Chondrocyte (in vitro differentiated cells): ENCODE measurements around the gene DNAJC5G. TPM values are rescaled to one million over a fixed set of nuclear protein-coding genes. Genes with fewer than 3 reads are reported as not detected.

Source experiments
- DNase-seq: peaks from one replicate; pipeline ENCODE4 v3.0.0; 2021; ENCODE audit warnings: mixed read lengths, low spot score
- H3K27ac Mint-ChIP-seq: one replicate; pipeline ENCODE4 v1.8.0; 2021; ENCODE audit warnings: mild to moderate bottlenecking, moderate library complexity, mixed read lengths; ENCODE audit not compliant: unreplicated experiment
- H3K27me3 Mint-ChIP-seq: 2 replicates; pipeline ENCODE4 v1.8.0; 2021; ENCODE audit warnings: low read depth, mixed read lengths
- H3K36me3 Mint-ChIP-seq: 2 replicates; pipeline ENCODE4 v1.8.0; 2021; ENCODE audit warnings: low read depth, mixed read lengths
- H3K4me1 Mint-ChIP-seq: 2 replicates; pipeline ENCODE4 v1.8.0; 2021; ENCODE audit warnings: low read depth, mild to moderate bottlenecking, mixed read lengths
- H3K4me3 Mint-ChIP-seq: one replicate; pipeline ENCODE4 v1.8.0; 2021; ENCODE audit warnings: mild to moderate bottlenecking, moderate library complexity, mixed read lengths; ENCODE audit not compliant: unreplicated experiment
- H3K9me3 Mint-ChIP-seq: 2 replicates; pipeline ENCODE4 v1.8.0; 2021; ENCODE audit warnings: low read depth, mixed read lengths
- total RNA-seq: library from RNA; stranded (reverse); gene quantifications from 3 replicates; pipeline ENCODE4 v1.2.1, GENCODE V29; 2021
- TF ChIP-seq, protein P1 (sequence below): fragments of 200-600 bp; sonication (generic); IDR thresholded peaks from 2 replicates; pipeline ENCODE4 v1.5.0; 2021; ENCODE audit warnings: antibody characterized with exemption, mild to moderate bottlenecking, moderate library complexity

The DNAJC5G gene
- total RNA-seq, 1 donor from 2014 or later, result not detected

DNA sequence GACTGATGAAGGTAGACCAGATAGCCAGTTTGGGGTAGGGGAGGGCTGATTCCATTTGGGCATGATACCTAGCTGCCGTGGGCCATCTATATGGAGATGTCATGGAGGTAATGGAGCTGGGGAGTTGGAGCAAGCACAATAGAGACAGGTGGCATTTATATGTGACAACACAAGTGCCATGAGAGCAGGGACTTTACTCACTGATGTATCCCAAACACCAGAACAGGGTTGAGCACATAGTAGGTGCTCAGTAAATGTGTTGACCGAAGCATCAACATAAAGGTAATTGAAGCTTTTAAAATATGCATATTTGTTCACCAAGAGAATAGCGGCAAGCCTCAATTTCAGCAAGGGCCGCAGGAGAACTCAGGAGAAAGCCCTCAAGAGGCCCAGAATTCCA lies 27.3 kb upstream of the DNAJC5G start:
- H3K27me3 Mint-ChIP-seq, result no peaks in the 10 kb centered on the region
- TF ChIP-seq, protein P1, sequence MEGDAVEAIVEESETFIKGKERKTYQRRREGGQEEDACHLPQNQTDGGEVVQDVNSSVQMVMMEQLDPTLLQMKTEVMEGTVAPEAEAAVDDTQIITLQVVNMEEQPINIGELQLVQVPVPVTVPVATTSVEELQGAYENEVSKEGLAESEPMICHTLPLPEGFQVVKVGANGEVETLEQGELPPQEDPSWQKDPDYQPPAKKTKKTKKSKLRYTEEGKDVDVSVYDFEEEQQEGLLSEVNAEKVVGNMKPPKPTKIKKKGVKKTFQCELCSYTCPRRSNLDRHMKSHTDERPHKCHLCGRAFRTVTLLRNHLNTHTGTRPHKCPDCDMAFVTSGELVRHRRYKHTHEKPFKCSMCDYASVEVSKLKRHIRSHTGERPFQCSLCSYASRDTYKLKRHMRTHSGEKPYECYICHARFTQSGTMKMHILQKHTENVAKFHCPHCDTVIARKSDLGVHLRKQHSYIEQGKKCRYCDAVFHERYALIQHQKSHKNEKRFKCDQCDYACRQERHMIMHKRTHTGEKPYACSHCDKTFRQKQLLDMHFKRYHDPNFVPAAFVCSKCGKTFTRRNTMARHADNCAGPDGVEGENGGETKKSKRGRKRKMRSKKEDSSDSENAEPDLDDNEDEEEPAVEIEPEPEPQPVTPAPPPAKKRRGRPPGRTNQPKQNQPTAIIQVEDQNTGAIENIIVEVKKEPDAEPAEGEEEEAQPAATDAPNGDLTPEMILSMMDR, result no peak
- DNase-seq, result no peak

DNA sequence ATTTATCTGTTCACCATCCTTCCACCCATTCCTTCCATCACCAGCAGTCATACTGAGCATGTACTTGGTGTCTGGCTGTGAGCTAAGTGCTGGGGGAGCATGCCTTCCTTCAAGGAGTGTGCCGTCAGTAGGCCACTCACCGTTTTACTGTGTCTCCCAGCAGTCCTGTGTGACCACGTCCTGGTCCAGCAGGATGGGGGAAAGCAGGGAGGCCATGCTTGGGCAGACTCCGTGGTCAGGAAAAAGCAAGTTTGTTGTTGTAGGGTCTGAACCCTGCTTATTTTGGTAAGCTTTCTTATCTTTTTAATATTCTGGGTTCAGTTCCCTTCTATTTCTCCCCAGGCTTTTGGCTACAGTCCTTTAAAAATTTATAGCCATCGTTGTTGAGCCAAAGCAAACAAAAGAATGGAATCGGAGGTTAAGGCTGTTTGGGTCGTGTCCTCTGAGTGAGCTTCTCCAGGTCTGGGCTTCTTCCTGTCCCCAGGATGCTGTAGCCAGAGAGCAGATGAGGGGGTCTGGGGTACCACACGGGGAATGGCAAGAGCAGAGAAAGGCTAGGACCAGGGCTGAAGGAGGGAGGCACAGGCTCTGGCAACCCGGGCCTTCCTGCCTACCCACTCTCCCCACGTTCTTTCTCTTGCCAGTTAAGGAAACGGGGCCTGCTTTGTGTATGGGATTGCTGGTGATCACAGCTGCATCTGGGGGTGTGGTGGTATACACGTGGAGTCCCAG lies 25.9 kb upstream of the DNAJC5G start:
- Mint-ChIP-seq H3K27ac (peak overlapping the region; percentile 37), H3K36me3 (peaks cover 1% of the 10 kb centered on the region), H3K27me3 (no peaks in the 10 kb centered on the region), H3K4me3 (no peak overlapping the region), H3K4me1 (peaks cover 17% of the 10 kb centered on the region), H3K9me3 (no peaks in the 10 kb centered on the region)
- no peak for DNase-seq
- TF ChIP-seq, protein P1, result no peak

More for the DNA sequence above, 27.3 kb upstream of the DNAJC5G start:
- Mint-ChIP-seq H3K36me3 (peaks cover 14% of the 10 kb centered on the region), H3K9me3 (no peaks in the 10 kb centered on the region), H3K4me1 (peaks cover 17% of the 10 kb centered on the region), H3K4me3 (no peak overlapping the region), H3K27ac (no peak overlapping the region)

DNA sequence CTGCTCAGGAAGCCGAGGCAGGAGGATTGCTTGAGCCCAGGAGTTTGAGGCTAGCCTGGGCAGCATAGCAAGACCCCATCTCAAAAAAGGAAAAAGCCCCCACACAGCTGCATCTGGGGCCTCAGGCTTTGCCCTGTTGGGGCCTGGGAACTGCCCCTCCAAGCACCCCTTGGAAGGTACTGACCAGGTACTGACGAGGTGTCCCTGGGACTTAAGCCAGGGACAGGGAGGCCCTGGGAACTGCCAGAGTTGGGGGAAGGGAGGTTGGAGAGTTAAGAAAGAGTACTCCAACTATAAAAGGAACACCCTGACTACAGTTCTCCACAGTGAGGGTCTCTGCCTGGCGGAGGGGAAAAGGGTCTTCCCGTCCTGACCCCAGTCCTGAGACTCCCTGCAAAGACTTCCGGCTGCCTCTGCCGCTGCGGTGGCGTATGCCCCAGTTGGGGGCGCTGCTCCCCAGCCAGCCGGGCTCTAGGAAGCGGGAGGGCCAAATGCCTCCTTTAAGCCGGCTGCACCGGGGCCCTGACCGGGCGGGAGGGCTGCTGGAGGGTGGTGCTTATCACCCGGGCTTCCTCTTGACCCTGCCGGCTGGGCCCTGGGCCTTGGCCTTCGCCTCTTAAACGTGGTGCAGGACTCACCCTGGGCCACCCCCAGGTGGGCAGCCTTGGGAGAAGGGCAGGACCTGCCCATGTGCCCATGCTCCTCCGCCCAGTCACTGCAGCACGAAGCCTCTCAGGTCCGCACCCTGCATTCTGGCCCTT lies 25.2 kb upstream of the DNAJC5G start:
- Mint-ChIP-seq H3K27me3 (no peaks in the 10 kb centered on the region), H3K9me3 (no peaks in the 10 kb centered on the region), H3K27ac (no peak overlapping the region), H3K36me3 (no peaks in the 10 kb centered on the region), H3K4me1 (peaks cover 25% of the 10 kb centered on the region), H3K4me3 (no peak overlapping the region)
- peak; percentile 91 for DNase-seq
- TF ChIP-seq, protein P1, result peak; percentile 79

DNA sequence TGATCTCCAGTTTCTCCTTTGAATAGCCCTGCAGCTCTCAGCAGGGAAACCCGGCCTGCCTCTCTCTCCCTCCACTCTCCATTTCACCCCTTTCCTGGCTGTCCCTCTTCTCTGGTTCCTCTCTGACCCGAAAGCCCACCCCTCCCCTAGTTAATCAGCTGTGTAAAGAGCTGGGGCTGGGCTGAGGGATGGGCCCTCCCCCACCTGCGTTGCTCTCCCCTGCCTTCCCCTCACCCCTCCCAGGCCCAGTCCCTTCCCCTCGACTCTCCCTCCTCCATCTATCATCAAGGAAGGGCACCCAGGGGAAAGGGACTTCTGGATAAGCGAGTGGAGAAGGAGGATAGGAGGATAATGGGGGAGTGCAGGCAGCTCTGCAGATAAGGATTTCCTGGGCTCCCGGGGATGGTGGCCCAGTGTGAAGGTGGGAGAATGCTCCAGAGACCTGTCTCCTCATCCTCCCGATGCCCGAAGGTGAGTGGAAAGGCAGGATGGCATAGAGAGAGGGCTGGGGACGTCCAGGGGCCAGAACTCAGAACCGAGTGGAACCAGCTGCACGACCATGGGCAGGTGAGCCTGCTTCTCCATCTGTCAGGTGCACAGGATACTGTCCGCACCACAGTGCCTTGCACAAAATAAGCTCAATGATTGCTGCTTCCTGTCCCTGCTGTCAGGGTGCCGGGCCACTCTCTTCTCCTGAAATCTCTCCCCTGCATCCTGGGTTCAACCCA lies 24.4 kb upstream of the DNAJC5G start:
- no peak overlapping the region for H3K4me3 Mint-ChIP-seq

More for the DNA sequence above, 24.4 kb upstream of the DNAJC5G start:
- Mint-ChIP-seq H3K27ac (no peak overlapping the region), H3K9me3 (no peaks in the 10 kb centered on the region), H3K27me3 (no peaks in the 10 kb centered on the region), H3K36me3 (no peaks in the 10 kb centered on the region), H3K4me1 (peaks cover 32% of the 10 kb centered on the region)
- TF ChIP-seq, protein P1, result no peak
- peak; percentile 55 for DNase-seq
